ENCODE data around the gene MYO5C. TPM values are rescaled to one million over a fixed set of nuclear protein-coding genes. Genes with fewer than 3 reads are reported as not detected.

The MYO5C gene
- total RNA-seq, 1 experiment from 2014 or later = 0.16 TPM

GRCh38 chr15:52217186-52217585 lies 78.4 kb downstream of the MYO5C start:
- H3K36me3 ChIP-seq = no peaks in the 10 kb centered on the region
- H3K27me3 ChIP-seq (replicated peaks) = no peaks in the 10 kb centered on the region
- H3K4me3 ChIP-seq = no peak overlapping the region
- H3K9me3 ChIP-seq (replicated peaks) = no peaks in the 10 kb centered on the region
- peaks cover 34% of the 10 kb centered on the region for H3K4me1 ChIP-seq (replicated peaks)
- H3K27ac ChIP-seq = no peak overlapping the region
- DNase-seq (ENCODE audit: low read depth in 1 of 2, low spot score in 2 of 2) = no peak

- Histone ChIP-seq H3K27me3 (replicated peaks) (no peaks in the 10 kb centered on the region), H3K27ac (no peak overlapping the region), H3K4me3 (no peak overlapping the region), H3K4me1 (replicated peaks) (peaks cover 22% of the 10 kb centered on the region), H3K9me3 (replicated peaks) (no peaks in the 10 kb centered on the region), H3K36me3 (no peaks in the 10 kb centered on the region)
- DNase-seq (ENCODE audit: low read depth in 1 of 2, low spot score in 2 of 2) = no peak
These were observed 81.1 kb downstream of the MYO5C start for GRCh38 chr15:52214553-52214952.

GRCh38 chr15:52213206-52213605 lies 82.4 kb downstream of the MYO5C start:
- Histone ChIP-seq H3K9me3 (replicated peaks) (no peaks in the 10 kb centered on the region), H3K36me3 (no peaks in the 10 kb centered on the region), H3K27ac (no peak overlapping the region), H3K27me3 (replicated peaks) (no peaks in the 10 kb centered on the region), H3K4me3 (no peak overlapping the region), H3K4me1 (replicated peaks) (peaks cover 14% of the 10 kb centered on the region)
- no peak for DNase-seq (ENCODE audit: low read depth in 1 of 2, low spot score in 2 of 2)

- peaks cover under 1% of the 10 kb centered on the region; the same call in 1 of the 2 replicates for H3K4me1 ChIP-seq (replicated peaks)
- peak; percentile 53 to 75 for DNase-seq (ENCODE audit: low read depth in 1 of 2, low spot score in 2 of 2)
- H3K9me3 ChIP-seq (replicated peaks) = no peaks in the 10 kb centered on the region
- no peaks in the 10 kb centered on the region for H3K27me3 ChIP-seq (replicated peaks)
- H3K27ac ChIP-seq = no peak overlapping the region
- no peaks in the 10 kb centered on the region for H3K36me3 ChIP-seq
- H3K4me3 ChIP-seq = no peak overlapping the region
These were observed 87.2 kb downstream of the MYO5C start for GRCh38 chr15:52208306-52208946.

- no peak for DNase-seq (ENCODE audit: low read depth in 1 of 2, low spot score in 2 of 2)
- H3K4me1 ChIP-seq (replicated peaks) = no peaks in the 10 kb centered on the region
- no peaks in the 10 kb centered on the region for H3K9me3 ChIP-seq (replicated peaks)
- no peak overlapping the region for H3K27ac ChIP-seq
- no peak overlapping the region for H3K4me3 ChIP-seq
- no peaks in the 10 kb centered on the region for H3K27me3 ChIP-seq (replicated peaks)
- H3K36me3 ChIP-seq = no peaks in the 10 kb centered on the region
These were observed 88.4 kb downstream of the MYO5C start for GRCh38 chr15:52207191-52207590.

GRCh38 chr15:52206446-52206845 lies 89.2 kb downstream of the MYO5C start:
- no peaks in the 10 kb centered on the region for H3K36me3 ChIP-seq
- no peaks in the 10 kb centered on the region for H3K27me3 ChIP-seq (replicated peaks)
- H3K4me1 ChIP-seq (replicated peaks) = no peaks in the 10 kb centered on the region
- H3K4me3 ChIP-seq = no peak overlapping the region
- no peak for DNase-seq (ENCODE audit: low read depth in 1 of 2, low spot score in 2 of 2)
- H3K27ac ChIP-seq = no peak overlapping the region
- no peaks in the 10 kb centered on the region for H3K9me3 ChIP-seq (replicated peaks)

GRCh38 chr15:52204657-52205056 lies 90.9 kb downstream of the MYO5C start:
- Histone ChIP-seq H3K4me3 (no peak overlapping the region), H3K4me1 (replicated peaks) (no peaks in the 10 kb centered on the region), H3K9me3 (replicated peaks) (no peaks in the 10 kb centered on the region), H3K27me3 (replicated peaks) (no peaks in the 10 kb centered on the region), H3K36me3 (no peaks in the 10 kb centered on the region), H3K27ac (no peak overlapping the region)
- no peak for DNase-seq (ENCODE audit: low read depth in 1 of 2, low spot score in 2 of 2)

- Histone ChIP-seq H3K4me3 (no peak overlapping the region), H3K36me3 (no peaks in the 10 kb centered on the region), H3K27ac (no peak overlapping the region), H3K27me3 (replicated peaks) (no peaks in the 10 kb centered on the region), H3K9me3 (replicated peaks) (no peaks in the 10 kb centered on the region), H3K4me1 (replicated peaks) (no peaks in the 10 kb centered on the region)
- no peak for DNase-seq (ENCODE audit: low read depth in 1 of 2, low spot score in 2 of 2)
These were observed 94.7 kb downstream of the MYO5C start for GRCh38 chr15:52200831-52201365.

GRCh38 chr15:52199271-52199670 lies 96.3 kb downstream of the MYO5C start:
- DNase-seq (ENCODE audit: low read depth in 1 of 2, low spot score in 2 of 2) = no peak

GRCh38 chr15:52196891-52197290 lies 98.7 kb downstream of the MYO5C start:
- no peak overlapping the region for H3K4me3 ChIP-seq
- no peak for DNase-seq (ENCODE audit: low read depth in 1 of 2, low spot score in 2 of 2)
- no peaks in the 10 kb centered on the region for H3K36me3 ChIP-seq
- no peak overlapping the region for H3K27ac ChIP-seq
- no peaks in the 10 kb centered on the region for H3K27me3 ChIP-seq (replicated peaks)
- no peaks in the 10 kb centered on the region for H3K4me1 ChIP-seq (replicated peaks)
- no peaks in the 10 kb centered on the region for H3K9me3 ChIP-seq (replicated peaks)

More at GRCh38 chr15:52199271-52199670, 96.3 kb downstream of the MYO5C start:
- H3K4me1 ChIP-seq (replicated peaks) = no peaks in the 10 kb centered on the region
- no peaks in the 10 kb centered on the region for H3K36me3 ChIP-seq
- H3K4me3 ChIP-seq = no peak overlapping the region
- H3K9me3 ChIP-seq (replicated peaks) = no peaks in the 10 kb centered on the region
- no peaks in the 10 kb centered on the region for H3K27me3 ChIP-seq (replicated peaks)
- no peak overlapping the region for H3K27ac ChIP-seq

GRCh38 chr15:52193791-52194190 lies 101.8 kb downstream of the MYO5C start:
- Histone ChIP-seq H3K27ac (no peak overlapping the region), H3K9me3 (replicated peaks) (no peaks in the 10 kb centered on the region), H3K4me1 (replicated peaks) (no peaks in the 10 kb centered on the region), H3K36me3 (no peaks in the 10 kb centered on the region), H3K27me3 (replicated peaks) (no peaks in the 10 kb centered on the region), H3K4me3 (no peak overlapping the region)
- DNase-seq (ENCODE audit: low read depth in 1 of 2, low spot score in 2 of 2) = no peak

- Histone ChIP-seq H3K36me3 (no peaks in the 10 kb centered on the region), H3K9me3 (replicated peaks) (no peaks in the 10 kb centered on the region), H3K4me3 (no peak overlapping the region), H3K27ac (no peak overlapping the region), H3K4me1 (replicated peaks) (no peaks in the 10 kb centered on the region), H3K27me3 (replicated peaks) (no peaks in the 10 kb centered on the region)
- no peak for DNase-seq (ENCODE audit: low read depth in 1 of 2, low spot score in 2 of 2)
These were observed 102.3 kb downstream of the MYO5C start for GRCh38 chr15:52193321-52193720.

GRCh38 chr15:52191207-52191606 lies 104.4 kb downstream of the MYO5C start, which contains the start of gene GNB5:
Gene GNB5 (minus strand): TSS chr15:52191392. CDS start chr15:52184676, 6,716 bp downstream.
- DNase-seq (ENCODE audit: low read depth in 1 of 2, low spot score in 2 of 2) = no peak
- H3K9me3 ChIP-seq (replicated peaks) = no peaks in the 10 kb centered on the region
- H3K36me3 ChIP-seq = no peaks in the 10 kb centered on the region
- H3K4me3 ChIP-seq = no peak within 1 kb of the TSS
- no peaks in the 10 kb centered on the region for H3K4me1 ChIP-seq (replicated peaks)
- H3K27ac ChIP-seq = no peak within 1 kb of the TSS
- no peaks in the 10 kb centered on the region for H3K27me3 ChIP-seq (replicated peaks)

GRCh38 chr15:52186651-52187486 lies 108.7 kb downstream of the MYO5C start:
- no peak overlapping the region for H3K27ac ChIP-seq
- H3K9me3 ChIP-seq (replicated peaks) = no peaks in the 10 kb centered on the region
- no peaks in the 10 kb centered on the region for H3K36me3 ChIP-seq
- no peaks in the 10 kb centered on the region for H3K27me3 ChIP-seq (replicated peaks)
- H3K4me1 ChIP-seq (replicated peaks) = no peaks in the 10 kb centered on the region
- no peak overlapping the region for H3K4me3 ChIP-seq
- DNase-seq (ENCODE audit: low read depth in 1 of 2, low spot score in 2 of 2) = no peak

Measured in SJSA1 (cell line).